ENCODE data around the gene CNOT4. TPM values are rescaled to one million over a fixed set of nuclear protein-coding genes. Genes with fewer than 3 reads are reported as not detected.
"Not testable (repeated sequence)": the region's sequence is repeated elsewhere in the genome, so short reads cannot be mapped to it uniquely, and the experiment has no call there.

The CNOT4 gene
- total RNA-seq, 1 experiment from 2014 or later: 10.4 TPM

DNA sequence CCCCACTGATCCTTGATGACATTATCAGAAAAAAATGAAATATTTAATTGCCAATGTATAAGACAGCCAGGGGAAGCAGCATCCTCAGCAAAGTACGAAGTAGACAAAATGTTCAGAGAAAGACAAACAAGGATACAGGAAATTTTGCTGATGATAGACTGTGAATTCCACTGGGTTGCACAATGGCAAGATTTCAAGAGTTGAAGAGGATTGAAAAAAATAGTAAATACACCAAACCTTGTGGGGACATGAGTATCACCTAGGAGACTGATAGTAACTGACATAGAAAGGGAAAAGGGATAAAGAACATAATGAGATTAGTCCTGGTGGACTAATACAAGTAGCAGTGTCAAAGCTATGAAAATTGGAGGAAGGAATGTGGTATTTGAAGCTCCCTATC lies 16.5 kb downstream of the CNOT4 start:
- H3K27me3 ChIP-seq (ENCODE audit: control insufficient read depth, insufficient read depth, low read length): no peaks in the 10 kb centered on the region
- no peaks in the 10 kb centered on the region for H3K36me3 ChIP-seq (replicated peaks; ENCODE audit: control insufficient read depth, insufficient read depth, low read length)
- no peak for DNase-seq
- H3K4me3 ChIP-seq (ENCODE audit: insufficient read depth, low read depth, low read length): no peak overlapping the region

DNA sequence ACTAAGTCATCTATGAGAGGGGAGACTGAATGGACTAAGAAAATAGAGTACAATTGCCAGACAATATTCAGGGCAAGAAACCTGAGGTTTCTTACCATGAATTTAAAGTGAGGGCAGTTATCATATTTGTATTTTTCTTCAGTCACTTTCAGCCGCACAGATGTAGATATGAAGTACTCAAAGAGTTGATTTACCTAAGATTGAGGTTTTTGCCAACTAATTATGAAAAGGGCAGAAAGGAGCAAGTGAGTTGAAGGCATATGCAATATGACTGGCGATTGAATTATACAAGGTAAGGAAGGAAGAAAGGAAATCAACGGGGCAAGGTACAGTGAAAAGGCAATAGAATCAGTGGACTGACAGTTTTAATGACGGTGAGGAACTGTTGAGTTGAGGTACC lies 17.8 kb downstream of the CNOT4 start:
- Histone ChIP-seq H3K27me3 (ENCODE audit: control insufficient read depth, insufficient read depth, low read length) (no peaks in the 10 kb centered on the region), H3K36me3 (replicated peaks; ENCODE audit: control insufficient read depth, insufficient read depth, low read length) (no peaks in the 10 kb centered on the region), H3K4me3 (ENCODE audit: insufficient read depth, low read depth, low read length) (no peak overlapping the region)
- DNase-seq: no peak

DNA sequence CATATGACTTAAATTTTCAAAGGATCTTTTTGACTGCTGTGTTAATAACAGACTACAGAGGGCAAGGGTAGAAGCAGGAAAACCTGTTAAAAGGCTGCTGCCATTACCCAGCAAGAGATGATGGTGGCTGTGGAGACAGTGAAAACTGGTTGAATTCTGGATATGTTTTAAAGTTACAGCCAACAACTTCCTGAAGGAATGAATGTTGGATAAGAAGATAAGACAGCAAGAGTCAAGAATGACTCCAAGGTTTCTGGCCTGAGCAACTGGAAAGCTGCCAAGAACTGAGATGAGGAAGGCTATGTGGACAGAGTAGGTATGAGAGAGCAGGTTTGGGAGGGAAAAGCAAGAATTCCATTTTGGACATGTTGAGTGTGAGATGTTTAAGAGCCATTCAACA lies 19.1 kb downstream of the CNOT4 start:
- Histone ChIP-seq H3K27me3 (ENCODE audit: control insufficient read depth, insufficient read depth, low read length) (no peaks in the 10 kb centered on the region), H3K36me3 (replicated peaks; ENCODE audit: control insufficient read depth, insufficient read depth, low read length) (no peaks in the 10 kb centered on the region), H3K4me3 (ENCODE audit: insufficient read depth, low read depth, low read length) (no peak overlapping the region)
- DNase-seq: no peak

DNA sequence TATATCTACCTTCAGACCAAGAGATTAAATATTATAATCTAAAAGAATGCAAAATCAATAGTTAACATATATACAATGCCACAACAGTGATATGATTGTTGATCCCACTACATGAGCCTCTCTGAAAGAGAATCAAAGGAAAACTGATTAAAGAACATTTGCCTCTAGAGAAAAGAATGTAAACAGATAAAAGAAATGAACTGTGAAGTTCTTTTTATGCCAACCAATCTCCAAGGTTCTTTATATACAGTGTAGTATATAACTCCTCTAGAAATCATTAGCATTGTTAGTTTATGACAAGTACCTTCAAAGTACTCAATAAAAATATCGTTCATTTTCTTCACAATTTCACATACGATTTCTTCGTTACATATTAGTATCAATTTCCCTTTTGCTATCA lies 20.1 kb downstream of the CNOT4 start:
- no peak overlapping the region for H3K4me3 ChIP-seq (ENCODE audit: insufficient read depth, low read depth, low read length)
- no peaks in the 10 kb centered on the region for H3K36me3 ChIP-seq (replicated peaks; ENCODE audit: control insufficient read depth, insufficient read depth, low read length)
- no peaks in the 10 kb centered on the region for H3K27me3 ChIP-seq (ENCODE audit: control insufficient read depth, insufficient read depth, low read length)
- no peak for DNase-seq

DNA sequence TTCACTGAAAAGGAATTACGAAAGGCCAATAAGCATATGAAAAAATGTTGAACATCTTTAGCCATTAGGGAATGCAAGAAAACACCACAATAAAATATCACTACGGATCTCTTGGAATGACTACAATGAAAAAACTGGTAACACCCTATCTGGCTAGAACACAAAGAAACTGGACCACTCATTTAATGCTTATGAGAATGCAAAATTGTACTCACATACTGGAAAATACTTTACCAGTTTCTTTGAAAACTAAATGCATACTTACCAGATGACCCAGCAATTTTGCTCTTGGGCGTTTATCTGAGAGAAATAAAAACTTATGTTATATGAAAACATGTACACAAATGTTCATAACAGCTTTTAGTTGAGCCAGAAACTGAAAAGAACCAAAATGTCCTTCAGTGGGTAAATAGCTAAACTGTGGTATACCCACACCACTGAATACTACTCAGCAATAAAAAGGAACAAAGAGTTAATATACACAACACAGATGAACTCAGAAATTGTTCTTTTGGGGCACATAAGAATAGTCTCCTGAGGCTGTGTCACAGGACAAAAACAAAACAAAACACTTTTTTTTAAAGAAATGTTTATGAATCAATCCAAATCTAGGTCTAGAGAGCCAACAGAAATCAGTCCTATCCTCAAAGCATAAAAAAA lies 23.5 kb downstream of the CNOT4 start:
- DNase-seq: no peak
- Histone ChIP-seq H3K36me3 (replicated peaks; ENCODE audit: control insufficient read depth, insufficient read depth, low read length) (no peaks in the 10 kb centered on the region), H3K4me3 (ENCODE audit: insufficient read depth, low read depth, low read length) (no peak overlapping the region), H3K27me3 (ENCODE audit: control insufficient read depth, insufficient read depth, low read length) (no peaks in the 10 kb centered on the region)

DNA sequence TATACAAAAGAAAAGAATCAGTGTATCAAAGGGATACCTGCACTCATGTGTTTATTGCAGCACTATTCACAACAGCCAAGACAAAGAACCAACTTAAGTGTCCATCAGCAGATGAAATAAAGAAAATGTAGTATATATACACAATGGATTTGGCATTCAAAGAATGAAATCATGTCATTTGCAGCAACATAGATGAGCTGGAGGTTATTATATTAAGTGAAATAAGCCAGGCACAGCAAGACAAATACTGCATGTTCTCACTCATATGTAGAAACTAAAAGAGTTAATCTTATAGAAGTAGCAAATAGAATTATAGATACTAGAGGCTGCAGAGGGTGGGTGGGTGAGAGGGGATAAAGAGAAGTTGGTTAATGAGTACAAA lies 28.3 kb downstream of the CNOT4 start:
- no peaks in the 10 kb centered on the region for H3K36me3 ChIP-seq (replicated peaks; ENCODE audit: control insufficient read depth, insufficient read depth, low read length)
- H3K4me3 ChIP-seq (ENCODE audit: insufficient read depth, low read depth, low read length): no peak overlapping the region

DNA sequence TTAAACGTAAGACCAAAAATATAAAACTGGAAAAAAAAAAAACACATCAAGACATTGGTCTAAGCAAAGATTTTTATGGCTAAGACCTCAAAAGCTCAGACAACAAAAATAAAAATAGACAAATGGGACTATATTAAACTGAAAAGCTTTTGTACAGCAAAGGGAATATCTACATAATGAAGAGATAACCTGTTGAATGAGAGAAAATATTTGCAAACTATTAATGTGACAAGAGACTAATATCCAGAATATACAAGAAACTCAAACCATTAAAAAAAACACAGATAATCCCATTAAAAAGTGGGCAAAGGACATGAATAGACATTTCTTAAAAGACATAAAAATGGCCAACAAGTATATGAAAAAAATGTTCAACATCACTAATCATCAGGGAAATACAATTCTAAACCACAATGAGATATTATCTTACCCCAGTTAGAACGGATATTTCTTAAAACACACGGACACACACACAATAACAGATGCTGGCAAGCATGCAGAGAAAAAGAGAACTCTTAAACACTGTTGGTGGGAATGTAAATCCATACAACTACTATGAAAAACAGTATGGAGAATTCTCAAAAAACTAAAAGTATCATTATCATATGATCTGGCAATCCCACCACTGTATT lies 28.8 kb downstream of the CNOT4 start:
- H3K27me3 ChIP-seq (ENCODE audit: control insufficient read depth, insufficient read depth, low read length): no peaks in the 10 kb centered on the region
- no peak overlapping the region for H3K4me3 ChIP-seq (ENCODE audit: insufficient read depth, low read depth, low read length)
- no peaks in the 10 kb centered on the region for H3K36me3 ChIP-seq (replicated peaks; ENCODE audit: control insufficient read depth, insufficient read depth, low read length)
- DNase-seq: no peak

More for the DNA sequence above, 28.3 kb downstream of the CNOT4 start:
- H3K27me3 ChIP-seq (ENCODE audit: control insufficient read depth, insufficient read depth, low read length): no peaks in the 10 kb centered on the region
- DNase-seq: no peak

DNA sequence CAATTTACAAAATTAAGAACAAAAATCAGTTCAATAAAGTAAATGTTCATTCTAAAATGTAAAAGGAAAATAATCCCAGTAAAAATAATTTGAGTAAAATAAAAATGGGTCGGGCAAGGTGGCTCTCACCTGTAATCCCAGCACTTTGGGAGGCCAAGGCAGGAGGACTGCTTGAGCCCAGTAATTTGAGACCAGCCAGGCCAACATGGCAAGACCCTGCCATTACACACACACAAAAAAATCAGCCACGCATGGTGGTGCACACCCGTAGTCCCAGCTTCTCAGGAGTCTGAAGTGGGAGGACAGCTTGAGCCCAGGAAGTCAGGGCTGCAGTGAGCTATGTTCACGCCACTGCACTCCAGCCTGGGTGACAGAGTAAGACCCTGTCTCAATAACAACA lies 34.4 kb downstream of the CNOT4 start:
- Histone ChIP-seq H3K27me3 (ENCODE audit: control insufficient read depth, insufficient read depth, low read length) (no peaks in the 10 kb centered on the region), H3K36me3 (replicated peaks; ENCODE audit: control insufficient read depth, insufficient read depth, low read length) (no peaks in the 10 kb centered on the region; the same call in 1 of the 2 replicates), H3K4me3 (ENCODE audit: insufficient read depth, low read depth, low read length) (no peak overlapping the region)
- DNase-seq: no peak

DNA sequence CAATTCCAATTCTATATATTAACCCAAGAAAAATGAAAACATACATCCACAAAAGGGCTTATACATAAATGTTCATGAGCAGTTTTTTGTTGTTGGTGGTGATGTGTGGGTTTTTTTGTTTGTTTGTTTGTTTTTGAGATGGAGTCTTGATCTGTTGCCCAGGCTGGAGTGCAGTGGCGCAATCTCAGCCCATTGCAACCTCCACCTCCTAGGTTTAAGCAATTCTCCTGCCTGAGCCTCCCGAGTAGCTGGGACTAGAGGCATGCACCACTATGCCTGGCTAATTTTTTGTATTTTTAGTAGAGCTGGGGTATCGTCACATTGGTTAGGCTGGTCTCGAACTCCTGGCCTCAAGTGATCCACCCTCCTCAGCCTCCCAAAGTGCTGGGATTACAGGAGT lies 40.2 kb downstream of the CNOT4 start:
- not testable (repeated sequence) for H3K4me3 ChIP-seq (ENCODE audit: insufficient read depth, low read depth, low read length); H3K36me3 ChIP-seq (replicated peaks; ENCODE audit: control insufficient read depth, insufficient read depth, low read length); H3K27me3 ChIP-seq (ENCODE audit: control insufficient read depth, insufficient read depth, low read length); DNase-seq

DNA sequence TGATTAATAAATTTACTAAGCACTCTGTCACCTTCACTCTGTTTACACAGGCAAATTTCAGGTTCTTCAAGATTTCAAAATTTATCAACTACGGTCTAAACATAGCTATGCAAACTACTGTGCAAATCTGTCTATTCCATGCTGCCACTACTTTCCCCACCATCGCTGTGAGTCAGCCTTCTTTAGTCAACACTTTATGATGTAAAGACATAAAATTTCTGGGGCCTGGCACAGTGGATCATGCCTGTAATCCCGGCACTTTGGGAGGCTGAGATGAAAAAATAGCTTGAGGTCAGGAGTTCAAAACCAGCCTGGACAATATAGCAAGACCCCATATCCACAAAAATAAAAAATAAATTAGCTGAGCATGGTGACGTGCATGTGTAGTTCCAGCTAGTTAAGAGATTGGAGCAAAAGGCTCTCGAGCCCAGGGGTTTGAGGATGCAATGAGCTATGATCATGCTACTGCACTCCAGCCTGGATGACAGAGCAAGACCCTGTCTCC lies 42.6 kb downstream of the CNOT4 start:
- DNase-seq: no peak
- no peak overlapping the region for H3K4me3 ChIP-seq (ENCODE audit: insufficient read depth, low read depth, low read length)
- H3K27me3 ChIP-seq (ENCODE audit: control insufficient read depth, insufficient read depth, low read length): no peaks in the 10 kb centered on the region
- no peaks in the 10 kb centered on the region for H3K36me3 ChIP-seq (replicated peaks; ENCODE audit: control insufficient read depth, insufficient read depth, low read length)

DNA sequence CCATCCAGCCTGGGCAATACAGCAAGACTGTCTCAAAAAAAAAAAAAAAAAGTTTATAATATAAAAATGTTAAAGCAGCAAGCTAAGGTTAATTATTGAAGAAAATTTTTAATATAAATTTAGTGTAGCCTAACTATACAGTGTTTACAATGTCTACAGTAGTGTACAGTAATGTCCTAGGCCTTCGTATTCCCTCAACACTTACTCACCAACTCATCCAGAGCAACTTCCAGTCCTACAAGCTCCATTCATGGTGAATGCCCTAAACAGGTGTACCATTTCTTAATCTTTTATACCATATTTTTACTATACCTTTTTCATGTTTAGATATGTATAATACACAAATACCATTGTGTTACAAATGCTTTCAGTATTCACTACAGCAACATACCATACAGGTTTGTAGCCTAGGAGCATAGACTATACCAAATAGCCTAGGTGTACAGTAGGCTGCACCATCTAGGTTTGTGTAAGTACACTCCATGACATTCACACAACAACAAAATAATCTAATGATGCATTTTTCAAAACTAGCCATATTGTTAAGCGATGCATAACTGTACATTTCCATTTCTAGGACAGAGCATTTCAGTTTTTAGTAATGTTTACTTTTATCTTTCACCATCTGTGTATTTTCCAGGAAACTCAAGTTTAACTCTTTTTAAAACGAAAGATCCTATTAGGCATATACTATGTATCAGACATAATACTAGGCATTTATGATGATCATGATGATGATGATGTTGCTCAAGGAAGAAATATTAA lies 43.3 kb downstream of the CNOT4 start:
- no peak overlapping the region for H3K4me3 ChIP-seq (ENCODE audit: insufficient read depth, low read depth, low read length)
- DNase-seq: no peak
- no peaks in the 10 kb centered on the region for H3K36me3 ChIP-seq (replicated peaks; ENCODE audit: control insufficient read depth, insufficient read depth, low read length)
- H3K27me3 ChIP-seq (ENCODE audit: control insufficient read depth, insufficient read depth, low read length): no peaks in the 10 kb centered on the region

DNA sequence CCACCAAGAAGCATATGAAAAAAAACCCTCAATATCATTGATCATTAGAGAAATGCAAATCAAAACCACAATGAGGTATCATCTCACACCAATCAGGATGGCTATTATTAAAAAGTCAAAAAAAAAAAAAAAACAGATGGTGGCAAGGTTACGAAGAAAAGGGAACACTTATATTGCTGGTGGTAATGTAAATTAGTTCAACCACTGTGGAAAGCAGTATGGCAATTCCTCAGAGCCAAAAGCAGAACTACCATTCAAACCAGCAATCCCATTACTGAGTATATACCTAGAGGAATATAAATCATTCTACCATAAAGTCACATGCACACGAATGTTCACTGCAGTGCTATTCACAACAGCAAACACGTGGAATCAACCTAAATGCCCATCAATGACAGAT lies 46.0 kb downstream of the CNOT4 start:
- Histone ChIP-seq H3K36me3 (replicated peaks; ENCODE audit: control insufficient read depth, insufficient read depth, low read length) (no peaks in the 10 kb centered on the region), H3K4me3 (ENCODE audit: insufficient read depth, low read depth, low read length) (no peak overlapping the region), H3K27me3 (ENCODE audit: control insufficient read depth, insufficient read depth, low read length) (no peaks in the 10 kb centered on the region)
- no peak for DNase-seq

DNA sequence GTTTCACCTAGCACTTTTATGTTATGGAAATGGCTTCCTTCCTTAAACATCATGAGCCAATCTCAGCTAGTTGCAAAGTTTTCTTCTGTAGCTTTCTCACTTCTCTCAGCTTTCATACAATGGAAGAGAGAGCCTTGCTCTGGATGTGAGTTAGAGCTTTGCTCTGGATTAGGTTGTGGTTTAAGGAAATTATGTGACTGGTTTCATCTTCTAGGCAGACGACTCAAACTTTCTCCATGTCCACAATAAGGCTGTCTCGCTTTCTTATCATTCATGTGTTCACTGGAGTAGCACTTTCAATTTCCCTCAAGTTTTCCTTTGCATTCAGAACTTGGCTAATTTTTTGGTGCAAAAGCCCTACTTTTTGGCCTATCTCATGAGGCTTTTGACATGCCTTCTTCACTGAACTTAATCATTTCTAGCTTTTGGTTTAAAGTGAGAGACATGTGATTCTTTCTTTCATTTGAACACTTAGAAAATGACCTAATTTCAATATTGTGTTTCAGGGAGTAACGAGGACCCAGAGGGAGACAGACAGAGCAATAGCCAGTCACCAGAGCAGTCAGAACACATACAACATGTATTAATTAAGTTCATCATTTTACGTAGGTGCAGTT lies 49.8 kb downstream of the CNOT4 start:
- no peaks in the 10 kb centered on the region for H3K27me3 ChIP-seq (ENCODE audit: control insufficient read depth, insufficient read depth, low read length)
- no peak overlapping the region for H3K4me3 ChIP-seq (ENCODE audit: insufficient read depth, low read depth, low read length)
- DNase-seq: no peak
- H3K36me3 ChIP-seq (replicated peaks; ENCODE audit: control insufficient read depth, insufficient read depth, low read length): no peaks in the 10 kb centered on the region

DNA sequence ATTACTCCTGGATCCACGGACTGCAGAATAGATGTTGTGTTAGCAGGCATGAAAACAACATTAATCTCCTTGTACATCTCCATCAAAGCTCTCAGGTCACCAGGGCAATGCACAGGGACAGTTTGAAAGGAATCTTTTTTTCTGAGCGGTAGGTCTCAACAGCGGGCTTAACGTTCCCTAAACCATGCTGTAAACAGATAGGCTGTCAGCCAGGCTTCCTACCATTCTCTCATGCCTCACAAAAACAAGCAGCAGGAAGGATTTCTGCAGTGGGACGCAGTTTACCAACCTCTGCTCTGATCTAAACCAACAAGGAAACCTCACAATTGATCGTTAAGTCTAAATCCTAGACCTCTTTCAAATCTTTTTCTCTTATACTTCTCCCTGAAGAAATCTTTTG lies 50.8 kb downstream of the CNOT4 start:
- Histone ChIP-seq H3K36me3 (replicated peaks; ENCODE audit: control insufficient read depth, insufficient read depth, low read length) (no peaks in the 10 kb centered on the region), H3K4me3 (ENCODE audit: insufficient read depth, low read depth, low read length) (no peak overlapping the region), H3K27me3 (ENCODE audit: control insufficient read depth, insufficient read depth, low read length) (no peaks in the 10 kb centered on the region)
- no peak for DNase-seq

DNA sequence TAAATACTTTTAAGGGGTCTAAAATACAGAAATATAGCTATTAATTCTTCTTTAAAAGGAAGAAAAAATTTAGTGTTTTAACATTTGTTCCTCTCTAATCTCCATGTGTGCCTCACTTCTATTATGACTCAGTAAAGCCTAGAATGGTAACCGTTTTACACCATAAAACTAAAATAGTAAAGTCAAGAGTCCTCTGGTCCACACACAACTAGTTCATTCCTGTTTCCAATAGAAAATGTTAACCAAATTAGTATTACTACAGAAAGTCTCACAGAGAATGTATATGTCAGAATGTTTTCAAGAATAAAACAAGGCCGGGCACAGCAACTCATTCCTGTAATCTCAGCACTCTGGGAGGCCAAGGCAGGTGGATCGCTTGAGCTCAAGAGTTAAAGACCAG lies 55.8 kb downstream of the CNOT4 start:
- Histone ChIP-seq H3K4me3 (ENCODE audit: insufficient read depth, low read depth, low read length) (no peak overlapping the region), H3K27me3 (ENCODE audit: control insufficient read depth, insufficient read depth, low read length) (no peaks in the 10 kb centered on the region), H3K36me3 (replicated peaks; ENCODE audit: control insufficient read depth, insufficient read depth, low read length) (no peaks in the 10 kb centered on the region)
- no peak for DNase-seq
